ENCODE measurements around the gene ATAD3A.

Gene ATAD3A

GRCh38 chr1:1550591-1551432, 38.9 kb downstream of the ATAD3A start:
- no peaks in the 10 kb centered on the region for H3K27me3 ChIP-seq (ENCODE audit: insufficient read depth, poor library complexity, severe bottlenecking)
- TF ChIP-seq REST (IDR thresholded peaks at IDR 0.05; ENCODE audit: insufficient replicate concordance, low read depth) (no peak), GABPA (IDR thresholded peaks at IDR 0.05; ENCODE audit: low read depth) (no peak), CTCF (IDR thresholded peaks at IDR 0.05; ENCODE audit: insufficient read depth, low read length) (peak; percentile 3), SPI1 (IDR thresholded peaks at IDR 0.05; ENCODE audit: borderline replicate concordance, low read depth) (no peak), POLR2AphosphoS5 (IDR thresholded peaks at IDR 0.05; ENCODE audit: low read depth) (no peak)
- no peak overlapping the region for H3K27ac ChIP-seq (replicated peaks)
- H3K4me3 ChIP-seq (replicated peaks; ENCODE audit: insufficient read depth, low read length), result no peak overlapping the region
- no peak for DNase-seq (ENCODE audit: low read depth in 1 of 2, low spot score in 1 of 2)

- no peak for TF ChIP-seq GABPA (IDR thresholded peaks at IDR 0.05; ENCODE audit: low read depth)
- TF ChIP-seq REST (IDR thresholded peaks at IDR 0.05; ENCODE audit: insufficient replicate concordance, low read depth), result no peak
- TF ChIP-seq SPI1 (IDR thresholded peaks at IDR 0.05; ENCODE audit: borderline replicate concordance, low read depth), result no peak
- TF ChIP-seq CTCF (IDR thresholded peaks at IDR 0.05; ENCODE audit: insufficient read depth, low read length), result no peak
- TF ChIP-seq POLR2AphosphoS5 (IDR thresholded peaks at IDR 0.05; ENCODE audit: low read depth), result no peak
- no peak overlapping the region for H3K27ac ChIP-seq (replicated peaks)
- no peak for DNase-seq (ENCODE audit: low read depth in 1 of 2, low spot score in 1 of 2)
- H3K4me3 ChIP-seq (replicated peaks; ENCODE audit: insufficient read depth, low read length), result no peak overlapping the region
- H3K27me3 ChIP-seq (ENCODE audit: insufficient read depth, poor library complexity, severe bottlenecking), result no peaks in the 10 kb centered on the region
These were observed 39.7 kb downstream of the ATAD3A start for GRCh38 chr1:1551524-1552262.

- no peak overlapping the region for H3K27ac ChIP-seq (replicated peaks)
- H3K4me3 ChIP-seq (replicated peaks; ENCODE audit: insufficient read depth, low read length), result no peak overlapping the region
- DNase-seq (ENCODE audit: low read depth in 1 of 2, low spot score in 1 of 2), result no peak
- TF ChIP-seq CTCF (IDR thresholded peaks at IDR 0.05; ENCODE audit: insufficient read depth, low read length) (no peak), GABPA (IDR thresholded peaks at IDR 0.05; ENCODE audit: low read depth) (no peak), POLR2AphosphoS5 (IDR thresholded peaks at IDR 0.05; ENCODE audit: low read depth) (peak; percentile 9; the same call in 1 of the 2 replicates)
- no peaks in the 10 kb centered on the region for H3K27me3 ChIP-seq (ENCODE audit: insufficient read depth, poor library complexity, severe bottlenecking)
These were observed 40.3 kb downstream of the ATAD3A start for GRCh38 chr1:1552263-1552639.
